Testis (tissue), 3 donors: Measurements from ENCODE around the gene WNT3. TPM values are rescaled to one million over a fixed set of nuclear protein-coding genes. Genes with fewer than 3 reads are reported as not detected.
A peak's percentile ranks its signal among the peaks of the same experiment; 100 is the strongest.
"Not testable (repeated sequence)": the region's sequence is repeated elsewhere in the genome, so short reads cannot be mapped to it uniquely, and the experiment has no call there.

ENCODE experiments used
- DNase-seq: peaks from one replicate; pipeline ENCODE4 v3.0.0-alpha.2; 2019
- H3K27ac ChIP-seq, 2 donors: fragments of 200-600 bp; sonication (generic); one replicate each; pipeline ENCODE4 v1.5.1; 2019
- H3K27me3 ChIP-seq: fragments of 200-600 bp; sonication (generic); one replicate; pipeline ENCODE4 v1.5.1; 2019
- H3K36me3 ChIP-seq: fragments of 200-600 bp; sonication (generic); one replicate; pipeline ENCODE4 v1.5.1; 2017; ENCODE audit warnings: low read depth; ENCODE audit errors: missing control alignments
- H3K4me1 ChIP-seq: fragments of 200-600 bp; sonication (generic); one replicate; pipeline ENCODE4 v1.5.1; 2019
- H3K4me3 ChIP-seq, 2 donors: fragments of 200-600 bp; sonication (generic); one replicate each; pipeline ENCODE4 v1.5.1; 2017 to 2019
- H3K9me3 ChIP-seq: fragments of 200-600 bp; sonication (generic); one replicate; pipeline ENCODE4 v1.5.1; 2017
- CTCF ChIP-seq, 3 experiments: fragments of 450-650 bp in 2 of 3; fragments of 200-600 bp in 1 of 3; sonication (generic) in 1 of 3; IDR thresholded peaks; one replicate each; pipeline ENCODE4 v1.5.1; 2016 to 2019; ENCODE audit warnings: antibody characterized with exemption in 3 of 3, mild to moderate bottlenecking in 2 of 3, moderate library complexity in 1 of 3
- POLR2A ChIP-seq: fragments of 450-650 bp; IDR thresholded peaks from one replicate; pipeline ENCODE4 v1.6.1; 2017; ENCODE audit warnings: antibody characterized with exemption, mild to moderate bottlenecking, moderate library complexity
- WGBS, 2 donors: methylation state at CpG; one replicate each; pipeline ENCODE4 v1.1.5; 2018; 5-methylcytosine and 5-hydroxymethylcytosine counted together
- intact Hi-C: fragments of 100-400 bp; cut with DNase I; formaldehyde crosslinking; loops from one replicate; pipeline ENCODE4 v1.15.1; 2023; ENCODE audit warnings: low total_unique reads
- polyA plus RNA-seq: library from polyadenylated mRNA; stranded (reverse); fragments of 350-450 nt; fragmentation: Illumina TruSeq; extraction: RNeasy Lipid Tissue Mini Kit (QIAGEN cat#74804); gene quantifications from one replicate; pipeline ENCODE4 v1.2.3, GENCODE V29; 2014; ENCODE audit warnings: low read depth, low replicate concordance; ENCODE audit not compliant: insufficient read depth
- total RNA-seq, 2 donors: library from RNA; depleted of rRNA; stranded (reverse); fragments of >200 nt; gene quantifications; one replicate each; pipeline ENCODE4 v1.2.3, GENCODE V29; 2016

The WNT3 gene
- total and polyA plus RNA-seq, 3 donors from 2014 or later: 6.4 to 9.8 (median 7.7) TPM

GRCh38 chr17:46769531-46770438 lies 48.7 kb downstream of the WNT3 start:
- DNase-seq: no peak
- TF ChIP-seq POLR2A (no peak), CTCF (IDR thresholded peaks at IDR 0.05) (no peak)
- Histone ChIP-seq H3K4me1 (peaks cover 8% of the 10 kb centered on the region), H3K4me3 (peak overlapping the region; percentile 34), H3K27ac (no peak overlapping the region), H3K36me3 (no peaks in the 10 kb centered on the region), H3K27me3 (no peaks in the 10 kb centered on the region), H3K9me3 (no peaks in the 10 kb centered on the region)
- WGBS, 2 donors: 5 to 8% methylated on average over 33 to 56 of the region's 56 CpGs
- intact Hi-C loops: no loop called here

GRCh38 chr17:46768896-46769295 lies 49.6 kb downstream of the WNT3 start:
- DNase-seq, H3K36me3 ChIP-seq, H3K4me3 ChIP-seq, H3K4me1 ChIP-seq, H3K27ac ChIP-seq, H3K9me3 ChIP-seq, intact Hi-C loops, H3K27me3 ChIP-seq: not testable (repeated sequence)
- 65 to 72% methylated on average over 14 of the region's 14 CpGs for WGBS, 2 donors

GRCh38 chr17:46768540-46768870 lies 50.0 kb downstream of the WNT3 start:
- WGBS, 2 donors: 70 to 87% methylated on average over 11 to 15 of the region's 15 CpGs
- DNase-seq: no peak
- Histone ChIP-seq H3K4me1 (peaks cover 10% of the 10 kb centered on the region), H3K9me3 (no peaks in the 10 kb centered on the region), H3K36me3 (no peaks in the 10 kb centered on the region), H3K27me3 (no peaks in the 10 kb centered on the region), H3K27ac (no peak overlapping the region), H3K4me3 (no peak overlapping the region)
- TF ChIP-seq CTCF (IDR thresholded peaks at IDR 0.05) (no peak), POLR2A (no peak)
- intact Hi-C loops: no loop called here

- TF ChIP-seq CTCF (IDR thresholded peaks at IDR 0.05) (no peak), POLR2A (no peak)
- Histone ChIP-seq H3K4me1 (peaks cover 10% of the 10 kb centered on the region), H3K27me3 (no peaks in the 10 kb centered on the region), H3K9me3 (no peaks in the 10 kb centered on the region), H3K4me3 (no peak overlapping the region), H3K36me3 (no peaks in the 10 kb centered on the region), H3K27ac (no peak overlapping the region)
- DNase-seq: no peak
- WGBS, 2 donors: 91 to 96% methylated on average over 17 to 21 of the region's 21 CpGs
- intact Hi-C loops: no loop called here
Observed at GRCh38 chr17:46766493-46767491, 51.7 kb downstream of the WNT3 start.

GRCh38 chr17:46765453-46765852 lies 53.0 kb downstream of the WNT3 start:
- WGBS, 2 donors: 91% methylated on average over 11 to 12 of the region's 12 CpGs
- Histone ChIP-seq H3K4me1 (peaks cover 10% of the 10 kb centered on the region), H3K4me3 (no peak overlapping the region), H3K27me3 (no peaks in the 10 kb centered on the region), H3K36me3 (no peaks in the 10 kb centered on the region), H3K9me3 (no peaks in the 10 kb centered on the region), H3K27ac (no peak overlapping the region)
- TF ChIP-seq CTCF (IDR thresholded peaks at IDR 0.05) (no peak), POLR2A (no peak)
- intact Hi-C loops: no loop called here
- no peak for DNase-seq
